GM19023 (cell line): Measurements from ENCODE around the gene DIAPH2.
A peak's percentile ranks its signal among the peaks of the same experiment; 100 is the strongest.

Experiments
- ATAC-seq: cut with Tn5 transposase; IDR thresholded peaks from one replicate; pipeline ENCODE4 v1.9.1; 2021; ENCODE audit warnings: mild to moderate bottlenecking, moderate library complexity; ENCODE audit not compliant: unreplicated experiment

DIAPH2 gene

DNA sequence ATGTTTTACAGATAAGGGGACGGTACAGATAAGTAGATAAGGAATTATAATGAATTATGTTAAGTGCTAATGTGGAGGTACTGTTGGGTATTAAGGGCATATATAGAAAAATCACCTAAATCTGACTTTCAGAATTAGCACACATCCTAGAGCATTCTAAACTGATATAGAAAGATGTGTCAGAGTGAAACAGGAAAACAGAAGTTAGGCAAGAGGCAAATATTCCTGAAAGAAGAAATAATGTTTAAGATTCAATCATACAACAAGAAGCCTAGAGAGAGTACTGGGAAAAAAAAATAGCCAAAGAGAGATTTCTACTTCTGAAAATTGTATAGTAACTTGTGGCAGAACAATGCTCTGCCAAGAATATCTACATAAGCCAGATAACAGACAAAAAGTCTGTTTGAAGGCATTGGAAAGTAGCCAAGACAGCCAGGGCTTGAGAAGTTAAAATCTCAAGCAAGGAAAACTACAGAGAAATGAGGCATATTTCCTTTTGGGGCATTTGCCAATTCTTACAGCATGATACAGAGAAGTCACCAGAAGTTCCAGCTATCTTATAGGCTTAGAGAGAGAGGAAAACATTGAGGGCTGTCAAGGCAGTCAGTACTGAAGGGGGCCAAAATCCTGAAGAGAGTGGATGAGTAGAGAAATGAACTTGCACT lies 845.0 kb downstream of the DIAPH2 start:
- ATAC-seq, result no peak

GRCh38 chrX:97531825-97532224 lies 847.2 kb downstream of the DIAPH2 start:
- no peak for ATAC-seq

- ATAC-seq, result no peak
Observed at GRCh38 chrX:97538745-97539144, 854.1 kb downstream of the DIAPH2 start.

- no peak for ATAC-seq
Observed at GRCh38 chrX:97539970-97540519, 855.4 kb downstream of the DIAPH2 start.

GRCh38 chrX:97547877-97548578 lies 863.4 kb downstream of the DIAPH2 start:
- no peak for ATAC-seq

- no peak for ATAC-seq
Observed at GRCh38 chrX:97551821-97552220, 867.2 kb downstream of the DIAPH2 start.

GRCh38 chrX:97553833-97554232 lies 869.2 kb downstream of the DIAPH2 start:
- ATAC-seq, result no peak

- no peak for ATAC-seq
Observed at GRCh38 chrX:97556359-97556758, 871.7 kb downstream of the DIAPH2 start.

- peak; percentile 99 for ATAC-seq
Observed at GRCh38 chrX:97563531-97564133, 879.0 kb downstream of the DIAPH2 start.

GRCh38 chrX:97564496-97564895 lies 879.9 kb downstream of the DIAPH2 start:
- ATAC-seq, result no peak

DNA sequence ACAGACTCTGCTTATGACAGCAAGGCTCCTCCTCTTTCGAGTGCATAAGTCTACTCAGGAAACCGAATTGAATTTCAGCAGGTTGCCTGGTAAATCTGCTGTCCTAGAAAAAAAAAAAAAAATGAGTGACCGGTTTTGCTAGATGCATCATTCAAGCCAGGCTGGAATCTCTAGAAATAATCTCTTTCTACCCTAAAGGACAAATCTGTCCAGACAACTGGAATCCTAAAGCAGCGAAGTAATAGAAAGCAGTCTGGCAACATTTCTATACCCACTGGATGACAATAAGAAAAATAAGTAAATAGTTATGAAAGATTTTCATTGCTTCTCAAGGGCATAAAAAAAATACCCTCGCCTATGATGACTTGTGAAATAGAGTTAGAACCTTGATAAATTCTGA lies 902.5 kb downstream of the DIAPH2 start:
- no peak for ATAC-seq

DNA sequence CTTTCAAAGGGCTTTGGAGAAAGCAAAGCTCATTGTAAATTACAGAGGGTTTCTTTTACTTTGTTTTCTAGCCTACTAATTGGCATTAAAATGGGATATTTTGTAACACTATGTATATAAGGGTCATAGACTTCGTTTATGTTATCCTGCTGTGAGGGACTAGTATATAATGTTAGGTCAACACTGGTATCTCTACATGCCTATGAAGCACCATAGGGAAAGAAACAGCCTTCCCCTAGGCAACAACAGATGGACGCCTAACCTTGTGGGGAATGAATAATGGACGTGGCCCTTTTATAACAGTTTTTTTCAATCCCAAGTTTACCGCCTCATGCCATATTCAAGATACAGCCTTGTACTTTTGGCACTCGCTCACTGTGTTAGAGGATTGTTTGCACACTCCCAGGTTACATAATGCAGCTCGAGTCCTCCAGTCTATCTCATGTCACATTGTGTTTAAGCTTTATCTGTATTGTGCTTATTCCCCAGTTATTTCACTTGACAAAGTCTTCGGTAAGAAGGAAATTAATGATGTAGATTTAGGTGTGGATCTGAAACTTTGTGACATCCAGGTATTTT lies 910.1 kb downstream of the DIAPH2 start:
- no peak for ATAC-seq

DNA sequence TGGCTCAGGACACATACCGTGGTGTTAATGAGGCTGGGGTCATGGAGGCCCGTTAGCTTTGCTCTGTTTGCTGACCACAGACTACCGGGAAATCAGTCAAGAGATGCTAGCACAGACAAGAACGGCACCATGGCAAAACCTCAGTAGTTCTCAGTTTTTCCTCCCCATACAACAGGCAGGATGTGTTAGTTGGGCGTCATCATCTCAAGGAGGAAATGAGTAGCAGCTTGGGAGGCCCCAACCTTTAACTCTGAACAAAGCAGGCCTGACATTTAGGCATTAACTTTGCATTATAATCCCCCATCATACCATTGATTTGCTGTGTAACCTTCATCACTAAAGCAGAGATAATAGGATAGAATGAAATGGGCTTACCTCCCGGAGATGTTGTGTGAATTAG lies 913.3 kb downstream of the DIAPH2 start:
- no peak for ATAC-seq

GRCh38 chrX:97602465-97603258 lies 918.0 kb downstream of the DIAPH2 start:
- no peak for ATAC-seq

DNA sequence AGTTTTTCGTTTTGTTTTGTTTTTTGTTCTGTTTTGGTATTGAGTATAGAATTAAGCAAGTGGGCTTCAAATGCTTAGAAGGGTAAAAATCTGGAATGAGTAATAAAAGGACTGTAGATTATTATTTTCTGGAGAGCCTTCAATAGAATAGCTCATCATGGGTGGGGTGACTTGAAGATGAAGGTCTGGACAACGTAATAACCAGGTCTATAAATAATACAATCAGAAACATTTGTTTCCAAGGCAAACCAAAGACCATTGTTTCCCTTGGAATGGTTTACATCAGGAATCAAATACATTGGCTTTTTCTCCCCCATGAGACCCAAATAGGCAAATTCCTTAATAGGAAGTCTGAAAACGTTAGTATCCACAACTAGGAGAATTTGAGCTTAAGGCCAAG lies 920.6 kb downstream of the DIAPH2 start:
- ATAC-seq, result no peak

- no peak for ATAC-seq
Observed at GRCh38 chrX:97609357-97609756, 924.7 kb downstream of the DIAPH2 start.

DNA sequence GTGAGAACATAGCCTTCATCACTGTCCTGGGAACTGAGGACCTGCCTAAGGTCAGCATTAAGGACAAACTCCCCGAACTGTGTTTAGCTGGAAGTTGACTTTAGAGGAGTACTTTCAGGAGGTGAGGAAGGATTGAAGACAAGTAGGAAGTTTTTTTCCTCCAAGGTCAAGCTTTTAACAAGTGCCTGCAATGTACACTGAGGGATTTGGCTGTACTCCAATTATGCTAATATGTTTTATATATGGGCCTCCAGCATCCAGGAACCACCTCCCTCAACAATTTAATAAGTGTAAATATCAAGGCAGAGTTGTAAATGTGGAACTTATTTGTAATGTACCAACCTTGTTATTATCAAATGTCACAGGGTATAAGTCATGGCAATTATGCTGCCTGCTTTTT lies 925.3 kb downstream of the DIAPH2 start:
- ATAC-seq, result no peak

GRCh38 chrX:97616883-97617530 lies 932.4 kb downstream of the DIAPH2 start:
- ATAC-seq, result peak; percentile 95

GRCh38 chrX:97619499-97619898 lies 934.9 kb downstream of the DIAPH2 start:
- ATAC-seq, result no peak

- ATAC-seq, result no peak
Observed at GRCh38 chrX:97622111-97622510, 937.5 kb downstream of the DIAPH2 start.
